SU-DHL-6 (cell line): ENCODE results near the gene MKI67.

Source experiments
- CTCF ChIP-seq: fragments of 200-600 bp; sonication (generic); IDR thresholded peaks from one replicate; pipeline ENCODE4 v1.5.1; 2017; ENCODE audit warnings: antibody characterized with exemption, mild to moderate bottlenecking, low read length, moderate library complexity; ENCODE audit not compliant: insufficient read depth, poor library complexity, severe bottlenecking
- EZH2phosphoT487 ChIP-seq: fragments of 200-600 bp; sonication (generic), shearing (Covaris generic); conservative IDR thresholded peaks from 2 replicates; pipeline ENCODE4 v1.6.1; 2018; ENCODE audit warnings: mild to moderate bottlenecking, antibody characterized with exemption, low read length, moderate library complexity, mixed read lengths

- peak; percentile 94 for TF ChIP-seq CTCF
- no peak for TF ChIP-seq EZH2phosphoT487
Observed at GRCh38 chr10:128078136-128078969, 47.9 kb downstream of the MKI67 start.
